Renal pelvis (tissue), 4 donors: ENCODE results near the gene ADAMTSL5. TPM values are rescaled to one million over a fixed set of nuclear protein-coding genes. Genes with fewer than 3 reads are reported as not detected.

ENCODE experiments used
- DNase-seq: peaks from one replicate; pipeline ENCODE4 v3.0.0-alpha.2; 2013
- polyA plus RNA-seq, 3 donors: library from polyadenylated mRNA; unstranded; fragments of 120-200 nt; gene quantifications; one replicate each; pipeline ENCODE4 v1.2.1, GENCODE V29; 2013; ENCODE audit not compliant: insufficient read length in 3 of 3

The ADAMTSL5 gene
- polyA plus RNA-seq, 3 donors, result 0.47 to 1.4 (median 0.78) TPM

DNA sequence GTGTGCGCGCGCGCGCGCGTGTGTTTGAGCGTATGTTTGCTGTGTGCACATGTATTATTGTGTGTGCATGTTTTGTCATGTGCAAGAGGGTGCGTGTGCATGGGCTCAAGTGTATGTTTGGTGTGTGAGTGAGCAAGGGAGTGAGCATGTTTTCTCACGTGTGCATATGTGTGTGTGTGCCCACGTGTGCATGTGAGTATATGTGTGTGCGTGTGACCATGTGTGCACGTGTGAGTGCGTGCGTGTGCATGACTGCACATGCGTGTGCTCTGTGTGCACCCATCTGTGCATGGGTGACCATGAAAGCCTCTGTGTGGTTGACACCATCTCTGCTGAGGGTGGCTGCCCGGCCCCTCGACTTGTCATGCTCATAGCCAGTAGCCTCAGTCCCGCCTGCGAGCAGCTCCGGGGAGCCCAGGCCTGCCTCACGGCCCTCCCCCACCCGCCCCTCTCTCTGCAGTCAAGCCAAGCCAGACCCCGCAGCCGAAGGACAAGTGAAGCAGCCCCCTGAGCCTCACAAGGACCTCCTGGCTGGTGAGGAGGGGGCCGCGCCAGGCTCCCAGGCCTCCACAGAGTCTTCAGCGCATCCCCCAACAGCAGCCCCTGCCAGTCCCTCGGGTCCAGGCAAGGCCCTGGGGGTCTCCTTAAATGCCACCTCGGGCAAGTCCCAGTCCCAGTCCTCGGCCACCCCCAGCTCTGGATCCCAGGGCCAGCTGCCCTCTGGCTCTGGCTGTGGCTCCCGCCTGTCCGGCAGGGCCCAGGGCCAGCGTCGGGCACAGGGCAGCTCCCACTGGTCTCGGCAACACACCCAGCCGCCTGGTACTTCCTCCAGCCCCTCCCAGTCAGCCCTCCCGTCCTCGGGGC, 15.9 kb downstream of the ADAMTSL5 start:
- DNase-seq, result no peak

DNA sequence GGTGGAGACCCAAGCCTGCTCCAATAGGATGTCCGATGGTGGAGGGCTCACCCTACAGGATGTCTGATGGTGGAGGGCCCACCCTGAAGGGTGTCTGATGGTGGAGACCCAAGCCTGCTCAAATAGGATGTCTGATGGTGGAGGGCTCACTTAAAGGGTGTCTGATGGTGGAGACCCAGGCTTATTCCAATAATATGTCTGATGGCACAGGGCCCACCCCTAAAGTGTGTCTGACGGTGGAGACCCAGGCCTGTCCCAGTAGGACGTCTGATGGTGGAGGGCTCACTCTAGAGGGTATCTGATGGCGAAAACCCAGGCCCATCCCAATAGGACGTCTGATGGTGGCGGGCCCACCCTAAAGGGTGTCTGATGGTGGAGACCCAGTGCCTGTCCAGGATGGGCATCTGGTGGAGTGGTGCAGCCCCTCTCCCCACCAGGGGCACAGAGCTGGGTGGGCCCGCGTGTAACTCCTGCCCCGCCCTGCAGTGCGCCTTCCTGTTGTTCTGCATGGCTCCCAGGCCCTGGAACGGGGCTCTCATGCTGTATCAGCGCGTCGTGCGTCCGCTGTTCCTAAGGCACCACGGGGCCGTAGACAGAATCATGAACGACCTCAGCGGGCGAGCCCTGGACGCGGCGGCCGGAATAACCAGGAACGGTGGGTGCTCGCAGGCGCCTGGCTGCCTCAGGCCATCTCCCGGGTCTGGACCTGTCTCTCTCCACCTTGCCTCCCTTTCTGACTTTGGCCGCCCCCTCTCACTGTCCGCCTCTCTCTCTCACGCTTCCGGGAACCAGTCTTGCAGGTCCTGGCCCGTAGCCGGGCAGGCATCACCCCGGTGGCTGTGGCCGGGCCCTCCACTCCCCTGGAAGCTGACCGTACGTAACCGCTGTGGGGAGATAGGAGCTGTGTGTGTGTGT, 16.8 kb downstream of the ADAMTSL5 start:
- no peak for DNase-seq

GRCh38 chr19:1495051-1495798, 17.6 kb downstream of the ADAMTSL5 start:
- DNase-seq, result no peak

GRCh38 chr19:1494115-1494815, 18.6 kb downstream of the ADAMTSL5 start:
- DNase-seq, result no peak

DNA sequence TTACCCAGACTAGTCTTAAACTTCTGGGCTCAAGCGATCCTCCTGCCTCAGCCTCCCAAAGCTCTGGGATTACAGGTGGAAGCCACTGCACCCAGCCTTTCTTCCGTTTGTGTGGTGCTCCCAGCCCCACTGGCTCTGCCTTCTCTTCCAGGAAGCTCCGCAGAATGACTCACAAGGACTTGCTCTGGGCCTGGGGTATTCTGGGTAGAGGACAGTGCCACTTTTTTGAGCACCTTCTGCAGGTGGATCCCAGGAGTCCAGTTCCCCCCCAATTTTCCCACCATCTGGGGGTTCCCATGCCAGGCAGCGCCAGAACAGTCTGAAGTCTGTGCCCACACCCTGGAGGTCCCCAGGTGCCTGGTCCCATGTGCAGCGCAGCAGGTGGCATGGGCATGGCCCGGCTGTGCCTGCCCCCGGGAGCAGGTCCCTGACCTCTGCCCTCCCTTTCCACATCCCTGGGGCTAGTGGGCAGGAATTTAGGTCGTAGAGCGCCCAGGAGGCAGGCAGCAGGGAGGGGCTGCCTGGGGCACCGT, 20.3 kb downstream of the ADAMTSL5 start:
- DNase-seq, result no peak

GRCh38 chr19:1491849-1492170, 21.0 kb downstream of the ADAMTSL5 start:
- no peak for DNase-seq

DNA sequence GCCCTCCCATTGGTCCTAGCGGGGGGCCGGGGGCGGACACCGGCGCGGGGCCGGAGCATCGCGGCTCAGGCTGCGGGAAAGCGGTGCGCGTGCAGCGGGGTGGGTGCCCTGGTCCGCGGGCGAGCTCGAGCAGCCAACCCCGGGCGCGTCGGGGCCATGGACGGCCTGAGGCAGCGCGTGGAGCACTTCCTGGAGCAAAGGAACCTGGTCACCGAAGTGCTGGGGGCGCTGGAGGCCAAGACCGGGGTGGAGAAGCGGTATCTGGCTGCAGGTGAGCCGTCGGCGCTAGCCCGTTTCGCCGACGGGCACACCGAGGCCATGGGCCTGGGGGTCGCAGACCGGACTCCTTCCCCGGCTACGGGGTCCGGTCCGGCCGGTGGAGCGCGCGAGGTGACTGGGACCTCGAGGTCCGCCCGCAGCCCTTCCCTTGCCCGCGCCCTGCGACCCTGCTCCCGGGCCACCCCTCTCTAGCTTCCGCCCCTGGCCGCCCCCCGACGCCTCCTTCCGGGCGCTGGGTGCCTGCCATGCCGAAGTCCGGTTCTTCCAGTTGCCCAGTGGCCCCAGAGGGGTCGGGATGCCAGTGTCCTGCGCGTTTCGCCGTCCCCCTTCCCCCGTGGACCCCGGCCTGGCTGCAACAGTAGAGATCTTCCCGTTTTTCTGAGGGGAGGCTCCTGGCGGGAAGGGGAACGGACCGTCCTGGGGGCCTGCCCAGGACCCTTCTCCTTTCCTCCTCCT, 21.5 kb downstream of the ADAMTSL5 start, which contains the start of gene REEP6:
Gene REEP6 (plus strand): TSS at position 68 of the 735 bp plus-strand sequence. CDS start 89 bp downstream, at position 157.
- DNase-seq, result no peak

GRCh38 chr19:1490311-1491113, 22.3 kb downstream of the ADAMTSL5 start, which contains the start of gene PCSK4:
Gene PCSK4 (minus strand): TSS chr19:1490350. CDS start chr19:1490346, 4 bp downstream.
- DNase-seq, result peak; percentile 99

DNA sequence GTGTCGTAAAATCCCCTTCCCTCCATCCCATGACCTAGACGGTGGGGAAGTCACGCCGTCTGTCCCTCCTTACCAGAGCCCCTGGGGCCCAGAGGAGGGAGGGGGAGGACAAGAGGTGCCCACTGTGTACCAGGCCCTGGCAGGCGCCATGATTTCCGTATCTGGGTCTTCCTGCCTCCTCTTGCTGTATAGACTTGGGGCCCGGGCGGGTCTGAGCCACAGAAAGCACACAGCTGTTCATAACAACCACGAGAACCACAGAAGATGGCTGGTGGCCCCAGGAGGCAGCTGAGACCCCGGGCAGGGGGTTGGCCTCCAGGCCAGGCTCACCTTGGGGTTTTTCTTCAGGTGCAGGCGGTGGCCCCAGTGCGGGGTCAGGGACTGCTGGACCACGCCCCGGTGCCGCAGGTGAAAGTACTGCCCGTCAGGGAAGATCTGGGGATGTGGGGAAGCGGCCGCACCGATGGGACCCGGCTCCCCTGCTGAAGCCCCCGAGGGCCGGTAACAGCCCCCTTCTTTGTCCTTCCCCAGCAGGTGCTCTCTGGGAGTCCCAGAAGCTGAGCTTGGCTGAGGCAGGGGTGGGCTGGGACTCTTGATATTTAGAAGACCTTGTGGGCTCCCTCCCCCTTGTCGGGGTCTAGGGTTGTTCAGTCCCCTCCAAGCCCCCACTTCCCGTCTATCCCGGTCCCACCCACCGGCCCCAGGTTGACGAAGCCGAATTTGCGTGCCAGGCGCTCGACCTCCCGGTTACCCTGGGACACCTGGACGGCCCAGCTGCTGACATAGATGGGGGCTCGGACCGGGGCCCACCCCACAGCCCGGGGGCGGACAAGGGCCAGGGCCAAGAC, 23.1 kb downstream of the ADAMTSL5 start:
- no peak for DNase-seq

DNA sequence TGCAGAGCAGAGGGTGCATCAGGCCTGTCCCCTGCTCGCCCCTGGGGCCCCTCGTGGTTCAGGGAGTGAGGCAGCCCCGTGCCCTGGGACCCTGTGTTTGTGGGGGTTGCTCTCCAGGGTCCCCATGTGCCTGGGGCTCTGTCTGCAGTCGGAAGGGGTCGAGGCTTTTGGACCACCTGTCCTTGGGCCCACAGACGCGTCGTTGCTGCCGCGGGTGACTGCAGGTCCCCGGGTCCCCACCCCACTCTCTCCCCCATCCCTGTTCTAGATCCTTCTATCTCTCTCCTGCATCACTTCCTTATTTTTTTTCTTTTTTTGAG, 24.6 kb downstream of the ADAMTSL5 start:
- DNase-seq, result no peak

- no peak for DNase-seq
These were observed 25.1 kb downstream of the ADAMTSL5 start for GRCh38 chr19:1487576-1488281.

DNA sequence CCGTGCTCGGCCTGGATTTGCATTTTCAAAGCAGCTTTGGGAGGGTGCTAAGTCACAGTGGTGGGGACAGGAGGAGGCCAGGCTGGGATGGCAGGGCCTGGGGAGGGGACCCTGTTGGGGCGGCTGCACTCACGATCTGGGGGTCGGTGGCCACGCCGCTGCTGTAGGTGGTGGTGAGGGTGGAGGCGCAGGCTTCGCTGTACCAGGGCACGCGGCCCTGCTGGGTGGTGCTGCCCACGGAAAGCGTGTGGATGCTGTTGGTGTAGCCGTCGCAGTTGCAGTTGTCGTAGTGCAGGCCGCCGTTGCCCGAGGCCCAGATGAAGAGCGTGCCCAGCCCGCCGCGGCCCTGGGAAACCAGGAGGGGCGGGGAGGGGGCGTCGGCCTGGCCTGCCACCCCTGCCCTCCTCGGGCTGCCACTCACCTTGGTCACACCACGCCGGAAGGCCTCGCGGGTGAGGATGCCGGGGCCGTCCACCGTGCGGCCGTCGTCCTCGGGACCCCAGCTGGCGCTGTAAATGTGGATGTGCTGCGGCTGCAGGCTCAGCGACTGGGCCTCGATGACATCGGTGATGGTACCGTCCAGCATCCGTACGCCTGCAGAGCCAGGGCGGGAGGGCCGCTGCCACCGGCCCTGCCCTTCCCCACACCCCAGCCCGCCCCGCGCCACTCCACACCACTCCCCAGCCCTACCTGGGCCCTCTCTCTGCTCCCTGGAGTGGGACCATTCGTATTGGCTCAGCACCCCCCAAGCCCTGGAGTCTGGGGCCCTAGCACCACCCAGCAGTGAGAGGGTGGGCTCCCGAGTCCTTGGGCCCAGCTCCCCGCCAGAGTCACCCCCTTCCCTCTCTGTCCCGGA, 25.9 kb downstream of the ADAMTSL5 start:
- no peak for DNase-seq

DNA sequence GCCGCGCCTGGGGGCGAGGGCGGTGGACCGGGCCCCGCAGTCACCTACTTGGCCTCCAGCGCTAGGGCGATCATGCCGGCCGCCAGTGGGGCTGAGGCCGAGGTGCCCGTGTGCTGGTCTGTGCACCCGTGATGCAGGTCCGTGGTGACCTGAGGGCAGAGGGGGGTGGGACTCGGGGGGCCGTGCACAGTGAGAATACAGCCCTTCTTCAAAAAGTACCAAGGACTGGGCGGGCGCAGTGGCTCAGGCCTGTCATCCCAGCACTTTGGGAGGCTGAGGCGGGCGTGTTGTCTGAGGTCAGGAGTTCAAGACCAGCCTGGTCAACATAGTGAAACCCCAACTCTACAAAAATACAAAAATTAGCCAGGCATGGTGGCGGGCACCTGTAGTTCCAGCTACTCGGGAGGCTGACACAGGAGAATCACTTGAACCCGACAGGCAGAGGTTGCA, 28.8 kb downstream of the ADAMTSL5 start:
- DNase-seq, result no peak

DNA sequence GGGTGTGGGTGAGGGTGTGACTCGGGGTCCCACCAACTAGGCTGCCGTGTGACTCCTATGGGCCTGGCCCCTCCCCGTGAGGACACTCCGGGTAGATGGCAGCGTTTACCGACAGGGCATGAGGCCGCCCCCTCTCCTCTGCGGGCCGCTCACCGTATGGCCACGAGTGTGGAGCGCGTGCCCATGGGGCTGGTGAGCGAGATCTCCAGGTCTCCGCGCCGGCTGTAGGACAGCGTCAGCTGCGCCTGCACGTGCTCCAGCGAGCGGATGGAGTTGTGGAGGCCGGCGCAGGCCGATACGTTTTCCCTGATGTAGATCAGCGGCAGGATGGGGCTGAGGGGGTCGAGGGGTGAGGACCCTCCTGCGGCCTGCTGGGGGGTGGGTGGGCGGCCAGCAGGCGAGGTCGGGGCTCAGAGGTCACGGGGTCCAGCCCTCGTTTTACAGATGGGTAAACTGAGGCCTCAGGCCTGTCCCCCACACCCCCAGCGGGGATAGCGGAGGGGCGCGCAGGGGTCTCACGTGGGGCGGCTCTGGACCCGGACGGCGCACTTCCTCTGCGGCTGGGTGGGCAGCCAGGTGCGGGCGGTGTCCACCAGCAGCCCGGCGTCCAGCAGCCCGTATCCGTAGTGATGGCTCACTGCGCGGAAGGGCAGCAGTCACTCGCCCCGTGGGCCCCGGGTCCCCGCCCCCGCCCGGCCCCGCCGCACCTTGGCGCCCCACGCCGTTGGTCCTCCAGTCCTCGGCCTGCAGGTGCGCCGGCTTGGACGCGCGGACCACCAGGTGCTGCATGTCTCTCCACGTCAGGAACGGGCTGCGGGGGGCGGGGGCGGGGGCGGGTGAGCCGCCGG, 29.5 kb downstream of the ADAMTSL5 start:
- no peak for DNase-seq

DNA sequence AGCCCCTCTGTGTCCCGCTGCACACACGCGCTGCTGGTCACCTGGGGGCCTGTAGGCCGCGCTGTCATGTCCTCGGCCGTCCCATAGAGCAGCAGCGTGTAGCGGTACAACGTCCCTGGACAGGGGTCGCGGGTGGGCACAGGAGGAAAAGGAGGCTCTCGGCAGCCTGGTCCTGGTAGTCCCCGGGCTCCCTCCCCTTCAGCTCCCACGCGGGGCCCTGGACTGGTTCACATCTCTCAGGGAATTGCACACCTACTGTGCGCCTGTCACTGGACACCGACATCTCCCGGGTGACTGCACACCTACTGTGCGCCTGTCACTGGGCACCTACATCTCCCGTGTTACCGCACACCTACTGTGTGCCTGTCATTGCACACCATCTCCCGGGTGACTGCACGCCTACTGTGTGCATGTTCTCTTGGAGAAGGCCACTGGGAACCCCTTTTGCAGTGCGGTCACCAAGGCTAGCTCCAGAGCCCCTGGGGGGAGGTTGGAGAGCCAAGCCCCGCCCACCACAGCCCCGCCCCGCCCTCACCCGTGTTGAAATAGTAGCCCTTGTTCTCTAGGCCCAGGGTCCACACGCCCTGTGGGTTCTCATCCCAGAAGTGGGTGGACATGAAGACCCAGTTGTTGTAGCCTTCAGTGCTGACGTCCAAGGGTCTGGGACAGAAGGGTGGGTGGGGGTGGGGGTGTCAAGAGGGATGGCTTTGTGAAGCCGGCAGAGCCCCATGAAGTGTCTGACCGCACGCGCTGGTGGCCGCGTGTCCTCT, 30.3 kb downstream of the ADAMTSL5 start:
- no peak for DNase-seq
